ENCODE results near the gene RNF40.

Gene RNF40

DNA sequence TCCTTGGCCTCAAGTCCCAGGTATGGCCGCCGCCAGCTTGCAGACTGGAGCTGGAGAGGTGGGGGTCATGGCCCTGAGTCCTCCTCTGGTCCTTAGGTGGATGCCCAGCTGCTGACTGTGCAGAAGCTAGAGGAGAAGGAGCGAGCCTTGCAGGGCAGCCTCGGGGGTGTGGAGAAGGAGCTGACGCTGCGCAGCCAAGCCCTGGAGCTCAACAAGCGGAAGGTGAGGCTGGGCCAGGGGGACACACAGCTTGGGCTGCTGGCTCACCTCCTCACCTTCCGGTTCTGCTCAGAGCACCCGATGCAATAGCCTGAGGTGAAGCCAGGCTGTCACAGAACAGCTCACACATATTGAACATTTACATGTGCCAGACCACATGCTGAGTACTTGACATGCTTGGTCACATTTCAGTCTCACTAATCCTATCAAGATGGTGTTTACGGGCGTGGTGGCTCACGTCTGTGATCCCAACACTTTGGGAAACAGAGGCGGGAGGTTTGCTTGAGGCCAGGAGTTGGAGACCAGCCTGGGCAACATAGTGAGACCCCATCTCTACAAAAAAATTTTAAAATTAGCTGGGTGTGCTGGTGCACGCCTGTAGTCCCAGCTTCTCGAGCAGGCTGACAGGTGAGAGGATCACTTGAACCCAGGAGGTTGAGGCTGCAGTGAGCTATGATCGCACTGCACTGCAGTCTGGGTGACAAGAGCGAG lies 7.4 kb downstream of the RNF40 start:
- no peaks in the 10 kb centered on the region for H3K4me1 ChIP-seq (ENCODE audit: control insufficient read depth, insufficient read depth, low read length)
- H3K4me3 ChIP-seq (ENCODE audit: low read length): no peak overlapping the region
- H3K27ac ChIP-seq (ENCODE audit: low read depth, low read length): no peak overlapping the region
- peaks cover 70% of the 10 kb centered on the region for H3K36me3 ChIP-seq (ENCODE audit: control insufficient read depth, insufficient read depth, low read length)
- H3K27me3 ChIP-seq (ENCODE audit: control insufficient read depth, insufficient read depth, low read length): no peaks in the 10 kb centered on the region
- no peak overlapping the region for H3K9ac ChIP-seq (ENCODE audit: low read length)

DNA sequence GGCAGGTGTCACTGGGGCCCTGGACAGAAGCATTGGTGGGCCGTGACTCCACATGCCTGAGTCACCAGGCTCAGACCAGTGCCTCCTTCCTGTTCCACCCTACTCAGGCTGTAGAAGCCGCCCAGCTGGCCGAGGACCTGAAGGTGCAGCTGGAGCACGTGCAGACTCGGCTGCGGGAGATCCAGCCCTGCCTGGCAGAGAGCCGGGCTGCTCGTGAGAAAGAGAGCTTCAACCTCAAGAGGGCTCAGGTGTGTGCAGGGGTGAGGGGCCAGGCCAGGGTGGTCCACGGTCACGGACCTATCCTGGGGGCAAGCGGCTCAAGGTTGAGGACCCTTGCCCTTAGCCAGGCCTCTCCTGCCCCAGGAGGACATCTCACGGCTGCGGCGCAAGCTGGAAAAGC lies 9.6 kb downstream of the RNF40 start:
- peaks cover 52% of the 10 kb centered on the region for H3K36me3 ChIP-seq (ENCODE audit: control insufficient read depth, insufficient read depth, low read length)
- H3K27me3 ChIP-seq (ENCODE audit: control insufficient read depth, insufficient read depth, low read length): no peaks in the 10 kb centered on the region
- no peak overlapping the region for H3K9ac ChIP-seq (ENCODE audit: low read length)
- H3K4me1 ChIP-seq (ENCODE audit: control insufficient read depth, insufficient read depth, low read length): peaks cover 4% of the 10 kb centered on the region
- no peak overlapping the region for H3K4me3 ChIP-seq (ENCODE audit: low read length)
- no peak overlapping the region for H3K27ac ChIP-seq (ENCODE audit: low read depth, low read length)

DNA sequence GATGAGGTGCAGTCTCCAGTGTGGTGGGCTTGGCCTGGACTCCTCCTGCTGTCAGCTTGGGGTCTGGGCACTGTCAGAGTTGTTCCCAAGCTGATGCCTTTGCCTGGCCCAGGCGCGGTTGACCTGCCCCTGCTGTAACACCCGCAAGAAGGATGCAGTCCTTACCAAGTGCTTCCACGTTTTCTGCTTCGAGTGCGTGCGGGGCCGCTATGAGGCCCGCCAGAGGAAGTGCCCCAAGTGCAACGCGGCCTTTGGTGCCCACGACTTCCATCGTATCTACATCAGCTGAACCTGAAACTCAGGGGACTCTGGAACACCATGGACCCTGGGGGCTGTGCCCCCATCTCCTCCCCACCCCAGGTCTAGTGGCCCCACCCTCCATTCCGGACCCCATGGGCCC lies 11.7 kb downstream of the RNF40 start:
- peaks cover 4% of the 10 kb centered on the region for H3K4me1 ChIP-seq (ENCODE audit: control insufficient read depth, insufficient read depth, low read length)
- H3K27ac ChIP-seq (ENCODE audit: low read depth, low read length): no peak overlapping the region
- no peaks in the 10 kb centered on the region for H3K27me3 ChIP-seq (ENCODE audit: control insufficient read depth, insufficient read depth, low read length)
- peaks cover 35% of the 10 kb centered on the region for H3K36me3 ChIP-seq (ENCODE audit: control insufficient read depth, insufficient read depth, low read length)
- no peak overlapping the region for H3K9ac ChIP-seq (ENCODE audit: low read length)
- no peak overlapping the region for H3K4me3 ChIP-seq (ENCODE audit: low read length)

DNA sequence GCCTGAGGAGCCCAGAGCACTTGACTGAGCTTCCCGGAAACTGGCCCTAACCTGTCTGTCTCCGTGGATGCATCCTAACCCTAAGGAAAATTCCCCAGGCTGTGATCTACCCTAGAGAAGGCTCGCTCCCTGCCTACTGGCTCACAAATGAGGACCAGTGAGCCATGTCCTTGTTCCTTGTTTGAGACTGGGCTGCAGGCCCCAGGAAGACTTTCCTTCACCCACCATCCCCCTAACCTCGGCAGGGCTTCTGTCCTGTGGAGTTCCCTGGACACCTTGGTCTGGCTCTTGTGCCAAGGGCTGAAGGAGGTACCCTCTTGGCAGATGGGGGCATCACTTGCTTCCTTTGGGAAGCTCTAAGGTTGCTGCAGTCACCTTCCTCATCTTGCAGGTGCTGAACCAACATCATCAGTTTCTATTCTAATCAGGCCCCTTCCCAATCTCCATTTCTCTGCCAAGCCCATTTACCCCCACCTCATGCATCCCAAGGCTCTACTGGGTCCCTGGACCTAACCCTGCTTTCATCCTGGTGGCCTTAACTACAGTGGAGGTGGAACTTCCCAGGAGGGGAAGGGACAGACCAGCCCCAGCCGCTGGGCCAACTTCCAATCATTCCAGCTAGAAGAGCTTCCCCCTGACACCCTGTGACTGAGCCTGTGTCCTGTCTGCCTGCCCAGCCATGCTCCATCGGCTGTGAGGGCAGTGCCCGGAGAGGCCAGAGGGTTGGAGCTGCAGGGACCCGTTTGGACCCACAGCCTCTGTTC lies 12.4 kb downstream of the RNF40 start:
- Histone ChIP-seq H3K4me1 (ENCODE audit: control insufficient read depth, insufficient read depth, low read length) (peaks cover 4% of the 10 kb centered on the region), H3K27ac (ENCODE audit: low read depth, low read length) (peak overlapping the region; percentile 79), H3K27me3 (ENCODE audit: control insufficient read depth, insufficient read depth, low read length) (no peaks in the 10 kb centered on the region), H3K9ac (ENCODE audit: low read length) (no peak overlapping the region), H3K4me3 (ENCODE audit: low read length) (peak overlapping the region; percentile 93), H3K36me3 (ENCODE audit: control insufficient read depth, insufficient read depth, low read length) (peaks cover 27% of the 10 kb centered on the region)

DNA sequence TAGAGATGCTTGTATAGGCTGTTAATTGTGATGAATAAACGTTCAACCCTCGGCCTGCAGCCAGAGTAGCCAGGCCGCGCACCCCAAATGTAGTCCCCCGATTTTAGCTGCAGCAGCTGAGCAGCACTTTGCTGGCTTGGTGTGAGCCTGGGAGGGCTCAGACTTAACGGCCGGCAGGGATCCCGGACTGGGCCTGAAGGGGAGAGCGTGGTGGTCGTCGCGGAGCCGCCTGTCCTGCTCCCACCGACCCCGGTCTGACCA lies 12.9 kb downstream of the RNF40 start:
- Histone ChIP-seq H3K4me1 (ENCODE audit: control insufficient read depth, insufficient read depth, low read length) (peaks cover 4% of the 10 kb centered on the region), H3K27me3 (ENCODE audit: control insufficient read depth, insufficient read depth, low read length) (no peaks in the 10 kb centered on the region), H3K9ac (ENCODE audit: low read length) (peak overlapping the region; percentile 2)

DNA sequence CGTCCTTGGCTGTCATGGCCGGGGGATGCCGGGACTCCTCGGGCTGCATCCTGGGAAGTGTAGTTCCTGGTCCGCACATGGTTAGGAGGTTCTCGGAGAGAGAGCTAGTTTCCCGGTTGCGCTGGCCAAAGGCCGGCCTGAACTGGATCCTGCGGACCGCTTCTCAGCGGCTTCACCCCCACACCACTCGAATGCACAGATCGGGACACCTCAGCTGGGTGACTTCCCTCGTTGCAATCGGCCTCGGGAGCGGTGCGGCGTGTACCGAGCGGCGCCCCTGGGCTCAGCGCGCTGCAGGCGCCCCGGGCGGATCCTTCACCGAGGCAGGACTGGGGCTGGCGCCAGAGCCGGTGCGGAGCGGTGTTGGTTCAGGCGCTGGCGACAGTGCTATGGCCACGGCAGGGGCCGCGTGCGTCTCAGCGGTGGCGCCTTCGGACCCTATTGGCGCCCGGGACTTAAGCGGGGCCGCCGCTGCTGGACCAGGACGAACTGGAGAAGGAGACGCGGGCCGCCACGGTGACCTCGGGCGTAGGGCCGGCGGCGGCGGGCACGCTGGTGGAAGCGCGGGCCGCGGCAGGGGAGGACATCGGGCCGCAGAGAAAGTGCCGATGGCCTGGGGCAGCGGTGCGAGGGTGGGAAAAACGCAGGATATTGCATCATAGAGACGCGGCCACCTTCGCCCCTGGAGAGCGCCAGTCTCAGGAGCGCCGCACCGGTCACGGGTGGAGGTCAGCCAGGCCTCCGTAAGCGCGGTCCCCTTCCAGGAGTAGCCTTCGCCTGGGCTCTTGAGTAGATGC lies 13.5 kb downstream of the RNF40 start:
- Histone ChIP-seq H3K4me3 (ENCODE audit: low read length) (peak overlapping the region; percentile 93), H3K27me3 (ENCODE audit: control insufficient read depth, insufficient read depth, low read length) (no peaks in the 10 kb centered on the region), H3K4me1 (ENCODE audit: control insufficient read depth, insufficient read depth, low read length) (peaks cover 4% of the 10 kb centered on the region), H3K27ac (ENCODE audit: low read depth, low read length) (peak overlapping the region; percentile 79), H3K9ac (ENCODE audit: low read length) (peak overlapping the region; percentile 8), H3K36me3 (ENCODE audit: control insufficient read depth, insufficient read depth, low read length) (peaks cover 23% of the 10 kb centered on the region)

More for the DNA sequence above, 12.9 kb downstream of the RNF40 start:
- Histone ChIP-seq H3K4me3 (ENCODE audit: low read length) (peak overlapping the region; percentile 93), H3K36me3 (ENCODE audit: control insufficient read depth, insufficient read depth, low read length) (peaks cover 27% of the 10 kb centered on the region), H3K27ac (ENCODE audit: low read depth, low read length) (peak overlapping the region; percentile 79)

DNA sequence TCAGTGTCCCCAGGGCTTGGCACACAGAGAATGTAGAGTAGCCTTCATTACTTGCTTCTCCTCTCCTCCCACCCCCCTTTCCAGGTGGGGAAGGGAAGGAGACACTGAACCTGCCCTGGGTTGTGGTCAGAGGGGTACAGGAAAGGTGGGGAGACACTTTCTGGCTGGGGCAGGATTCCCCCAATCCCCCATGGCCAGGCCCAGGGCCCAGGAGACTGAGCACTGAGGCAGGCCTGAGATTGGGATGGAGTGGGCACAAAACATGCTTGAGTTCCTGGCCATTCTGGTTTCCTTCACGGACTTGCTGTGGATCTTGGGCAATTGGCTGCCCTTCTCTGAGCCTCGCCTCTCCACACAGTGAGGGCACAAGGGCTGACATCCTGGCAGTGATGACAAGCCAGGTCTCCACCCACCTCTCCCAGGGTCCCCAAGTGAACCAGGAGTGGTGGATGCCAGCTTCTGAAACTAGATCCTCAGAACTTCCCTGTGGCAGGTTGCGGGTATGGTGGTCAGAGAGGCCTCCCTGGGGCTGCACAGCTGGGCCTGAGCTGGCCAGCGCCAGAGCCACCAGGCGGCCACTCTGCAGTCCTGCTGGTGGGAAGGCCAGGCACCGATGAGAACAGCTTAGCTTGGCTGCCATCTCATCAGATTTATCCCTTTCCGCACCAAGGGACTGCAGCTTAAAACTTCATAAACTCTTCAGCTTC lies 15.6 kb downstream of the RNF40 start:
- Histone ChIP-seq H3K4me1 (ENCODE audit: control insufficient read depth, insufficient read depth, low read length) (peaks cover 4% of the 10 kb centered on the region), H3K27me3 (ENCODE audit: control insufficient read depth, insufficient read depth, low read length) (no peaks in the 10 kb centered on the region), H3K36me3 (ENCODE audit: control insufficient read depth, insufficient read depth, low read length) (peaks cover 12% of the 10 kb centered on the region), H3K4me3 (ENCODE audit: low read length) (no peak overlapping the region), H3K27ac (ENCODE audit: low read depth, low read length) (no peak overlapping the region), H3K9ac (ENCODE audit: low read length) (no peak overlapping the region)

DNA sequence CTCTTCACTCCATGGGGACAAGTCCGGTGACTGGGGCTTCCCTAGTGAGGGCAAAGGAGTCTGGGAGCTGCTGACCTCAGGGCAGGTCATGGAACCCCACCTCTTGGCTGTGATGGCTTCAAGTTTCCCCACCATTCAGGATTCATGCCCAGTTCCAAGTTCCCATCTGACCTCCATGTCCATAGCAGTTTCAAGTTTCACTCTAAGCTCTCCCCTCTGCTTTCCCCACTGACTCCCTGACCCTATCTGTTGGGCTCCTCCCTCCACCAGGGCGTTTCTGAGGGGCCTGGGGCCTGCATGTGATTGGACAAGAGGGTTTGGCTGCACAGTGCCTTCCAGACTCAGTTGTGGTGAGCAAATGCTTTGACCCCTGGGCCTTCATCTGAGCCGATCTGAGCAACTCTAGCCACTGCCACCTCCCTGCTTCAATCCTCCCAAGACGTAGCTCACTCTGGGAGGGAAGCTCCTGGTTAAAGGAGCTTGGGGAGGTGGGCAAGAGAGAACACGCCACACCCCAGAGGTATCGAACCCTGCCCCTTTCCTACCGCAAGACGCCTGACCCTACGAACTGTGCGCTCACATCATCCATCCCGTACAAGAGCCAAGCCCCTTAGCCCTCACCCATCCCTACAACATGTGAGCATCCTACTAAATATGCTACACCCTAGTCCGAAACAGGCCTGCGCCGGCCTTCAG lies 16.6 kb downstream of the RNF40 start:
- H3K27ac ChIP-seq (ENCODE audit: low read depth, low read length): no peak overlapping the region
- no peak overlapping the region for H3K9ac ChIP-seq (ENCODE audit: low read length)
- no peak overlapping the region for H3K4me3 ChIP-seq (ENCODE audit: low read length)
- H3K27me3 ChIP-seq (ENCODE audit: control insufficient read depth, insufficient read depth, low read length): no peaks in the 10 kb centered on the region
- peaks cover 4% of the 10 kb centered on the region for H3K4me1 ChIP-seq (ENCODE audit: control insufficient read depth, insufficient read depth, low read length)
- H3K36me3 ChIP-seq (ENCODE audit: control insufficient read depth, insufficient read depth, low read length): peaks cover 17% of the 10 kb centered on the region

DNA sequence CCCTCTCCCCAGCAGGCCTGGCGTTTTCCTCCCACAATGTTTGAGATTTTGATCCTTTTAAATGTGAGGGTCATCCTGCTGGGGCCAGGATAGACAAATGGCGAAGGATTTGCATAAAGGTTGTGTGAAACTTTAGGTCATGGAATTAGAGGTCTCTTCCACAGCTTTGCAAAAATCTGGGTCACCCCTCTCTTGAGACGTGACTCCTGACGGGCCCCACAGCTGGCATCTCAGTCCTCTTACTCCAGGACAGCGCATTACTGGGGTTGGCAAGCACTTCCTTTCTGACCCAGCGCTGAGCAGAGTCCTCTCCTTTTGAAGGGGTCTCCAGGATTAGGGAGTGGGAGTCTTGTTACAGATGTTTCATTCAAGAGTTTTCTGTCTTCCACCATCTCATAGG lies 17.5 kb downstream of the RNF40 start:
- peaks cover 14% of the 10 kb centered on the region for H3K36me3 ChIP-seq (ENCODE audit: control insufficient read depth, insufficient read depth, low read length)
- H3K4me1 ChIP-seq (ENCODE audit: control insufficient read depth, insufficient read depth, low read length): peaks cover 4% of the 10 kb centered on the region
- H3K27ac ChIP-seq (ENCODE audit: low read depth, low read length): no peak overlapping the region
- no peak overlapping the region for H3K4me3 ChIP-seq (ENCODE audit: low read length)
- no peaks in the 10 kb centered on the region for H3K27me3 ChIP-seq (ENCODE audit: control insufficient read depth, insufficient read depth, low read length)
- no peak overlapping the region for H3K9ac ChIP-seq (ENCODE audit: low read length)

DNA sequence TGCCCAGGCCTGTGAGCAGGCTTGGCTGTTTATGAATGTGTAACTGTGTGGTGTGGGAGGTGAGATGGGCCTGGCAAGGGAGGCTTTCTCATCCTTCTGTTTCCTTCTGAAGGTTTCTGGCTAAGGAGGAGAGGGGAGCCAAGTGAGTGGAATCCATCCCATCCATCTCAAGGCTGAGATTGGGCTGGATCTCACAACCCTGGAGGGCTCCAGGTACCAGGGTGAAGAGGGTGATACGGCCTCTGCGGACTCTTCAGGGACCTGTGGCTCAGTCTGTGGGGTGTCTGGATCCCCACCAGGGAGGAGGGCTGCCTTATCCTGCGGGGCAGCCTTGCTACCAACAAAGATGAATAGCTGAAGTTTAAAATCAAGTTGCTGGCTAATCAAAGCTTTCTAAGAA lies 17.9 kb downstream of the RNF40 start:
- H3K27me3 ChIP-seq (ENCODE audit: control insufficient read depth, insufficient read depth, low read length): no peaks in the 10 kb centered on the region
- no peak overlapping the region for H3K4me3 ChIP-seq (ENCODE audit: low read length)
- no peak overlapping the region for H3K27ac ChIP-seq (ENCODE audit: low read depth, low read length)
- no peak overlapping the region for H3K9ac ChIP-seq (ENCODE audit: low read length)
- H3K4me1 ChIP-seq (ENCODE audit: control insufficient read depth, insufficient read depth, low read length): peaks cover under 1% of the 10 kb centered on the region
- H3K36me3 ChIP-seq (ENCODE audit: control insufficient read depth, insufficient read depth, low read length): peaks cover 14% of the 10 kb centered on the region

DNA sequence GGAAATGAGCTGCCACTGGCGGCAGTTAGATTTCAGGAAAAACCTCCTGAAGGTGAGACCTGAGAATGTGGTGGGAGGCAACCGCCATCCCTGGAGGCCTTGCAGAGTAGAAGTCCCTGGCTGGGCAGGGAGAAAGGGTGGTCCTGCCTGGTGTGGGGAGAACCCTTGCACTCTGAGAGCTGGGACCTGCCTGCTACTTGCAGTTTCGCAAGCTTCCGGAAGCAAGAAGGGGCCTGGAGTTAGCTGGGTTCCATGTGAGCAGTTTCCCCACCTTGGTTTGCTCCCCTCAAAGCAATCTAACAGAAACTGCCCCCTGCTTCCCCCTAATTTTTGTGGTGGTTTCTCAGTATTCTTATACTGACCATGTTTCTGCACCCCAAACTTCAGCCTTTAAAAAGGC lies 18.4 kb downstream of the RNF40 start:
- H3K9ac ChIP-seq (ENCODE audit: low read length): no peak overlapping the region
- no peaks in the 10 kb centered on the region for H3K4me1 ChIP-seq (ENCODE audit: control insufficient read depth, insufficient read depth, low read length)
- no peaks in the 10 kb centered on the region for H3K27me3 ChIP-seq (ENCODE audit: control insufficient read depth, insufficient read depth, low read length)
- no peak overlapping the region for H3K4me3 ChIP-seq (ENCODE audit: low read length)
- H3K27ac ChIP-seq (ENCODE audit: low read depth, low read length): no peak overlapping the region
- peaks cover 14% of the 10 kb centered on the region for H3K36me3 ChIP-seq (ENCODE audit: control insufficient read depth, insufficient read depth, low read length)

All from rectal smooth muscle tissue (tissue), 1 donor.